Liver (tissue), 9 donors: ENCODE results near the gene PIGQ. TPM values are rescaled to one million over a fixed set of nuclear protein-coding genes. Genes with fewer than 3 reads are reported as not detected.

Experiments
- DNase-seq: peaks from one replicate; pipeline ENCODE4 v3.0.0-alpha.2; 2017; ENCODE audit warnings: low spot score
- H3K27ac ChIP-seq, 2 donors: one replicate each; pipeline ENCODE4 v1.7.0; 2013; ENCODE audit warnings: inconsistent platforms in 2 of 2, low read length in 2 of 2, control low read depth in 1 of 2, low read depth in 1 of 2, mild to moderate bottlenecking in 1 of 2
- H3K27me3 ChIP-seq, 4 donors: one replicate each; pipeline versions ENCODE4 v1.6.1 to v1.7.0; 2013; ENCODE audit warnings: low read length in 3 of 4, inconsistent platforms in 1 of 4, mild to moderate bottlenecking in 1 of 4, moderate library complexity in 1 of 4; ENCODE audit not compliant: control insufficient read depth in 4 of 4, insufficient read depth in 4 of 4
- H3K36me3 ChIP-seq, 4 donors: one replicate each; pipeline versions ENCODE4 v1.6.1 to v1.7.0; 2013; ENCODE audit warnings: low read length in 3 of 4, mild to moderate bottlenecking in 3 of 4, low read depth in 1 of 4, moderate library complexity in 1 of 4; ENCODE audit not compliant: control insufficient read depth in 4 of 4, insufficient read depth in 3 of 4
- H3K4me1 ChIP-seq, 4 donors: one replicate each; pipeline versions ENCODE4 v1.6.1 to v1.7.0; 2013; ENCODE audit warnings: low read length in 3 of 4, mild to moderate bottlenecking in 3 of 4, moderate library complexity in 1 of 4; ENCODE audit not compliant: control insufficient read depth in 4 of 4, insufficient read depth in 4 of 4
- H3K4me3 ChIP-seq, 3 donors: one replicate each; pipeline versions ENCODE4 v1.6.1 to v1.7.0; 2013; ENCODE audit warnings: low read length in 3 of 3, control low read depth in 1 of 3, low read depth in 1 of 3, mild to moderate bottlenecking in 1 of 3
- H3K9ac ChIP-seq, 2 donors: one replicate each; pipeline ENCODE4 v1.7.0; 2013; ENCODE audit warnings: low read length in 2 of 2, mild to moderate bottlenecking in 2 of 2, moderate library complexity in 2 of 2, control low read depth in 1 of 2, low read depth in 1 of 2
- H3K9me3 ChIP-seq, 4 donors: one replicate each; pipeline versions ENCODE4 v1.6.1 to v1.7.0; 2013; ENCODE audit warnings: low read length in 3 of 4; ENCODE audit not compliant: control insufficient read depth in 4 of 4
- EGR1 ChIP-seq, 2 donors: IDR thresholded peaks; 2 replicates each; pipeline ENCODE4 v1.6.1; 2016 to 2018; ENCODE audit warnings: antibody characterized with exemption in 2 of 2, low read depth in 2 of 2
- FOXA1 ChIP-seq: IDR thresholded peaks from 2 replicates; pipeline ENCODE4 v1.6.1; 2016; ENCODE audit warnings: antibody characterized with exemption
- FOXA2 ChIP-seq: IDR thresholded peaks from 2 replicates; pipeline ENCODE4 v1.6.1; 2016; ENCODE audit warnings: antibody characterized with exemption
- HNF4A ChIP-seq, 2 donors: conservative IDR thresholded peaks; 2 replicates each; pipeline ENCODE4 v1.6.1; 2016; ENCODE audit warnings: antibody characterized with exemption in 2 of 2, mild to moderate bottlenecking in 2 of 2
- HNF4G ChIP-seq: IDR thresholded peaks from 2 replicates; pipeline ENCODE4 v1.6.1; 2016; ENCODE audit warnings: antibody characterized with exemption
- JUND ChIP-seq, 2 donors: IDR thresholded peaks; 2 replicates each; pipeline ENCODE4 v1.6.1; 2016; ENCODE audit warnings: antibody characterized with exemption in 2 of 2
- NR2F2 ChIP-seq: IDR thresholded peaks from 2 replicates; pipeline ENCODE4 v1.6.1; 2016; ENCODE audit warnings: antibody characterized with exemption
- RAD21 ChIP-seq, 2 donors: IDR thresholded peaks; 2 replicates each; pipeline ENCODE4 v1.6.1; 2016; ENCODE audit warnings: antibody characterized with exemption in 2 of 2, mild to moderate bottlenecking in 2 of 2
- RXRA ChIP-seq, 2 donors: IDR thresholded peaks; 2 replicates each; pipeline ENCODE4 v1.6.1; 2017 to 2018; ENCODE audit warnings: antibody characterized with exemption in 2 of 2, mild to moderate bottlenecking in 1 of 2
- SP1 ChIP-seq: IDR thresholded peaks from 2 replicates; pipeline ENCODE4 v1.6.1; 2018; ENCODE audit warnings: antibody characterized with exemption, mild to moderate bottlenecking
- TAF1 ChIP-seq: conservative IDR thresholded peaks from 2 replicates; pipeline ENCODE4 v1.6.1; 2016; ENCODE audit warnings: antibody characterized with exemption, mild to moderate bottlenecking
- YY1 ChIP-seq: IDR thresholded peaks from 2 replicates; pipeline ENCODE4 v1.6.1; 2016; ENCODE audit warnings: antibody characterized with exemption, mild to moderate bottlenecking
- WGBS: extraction: QIAGEN DNeasy Blood & Tissue Kit; methylation state at CpG from one replicate; pipeline ENCODE4 v1.1.7; 2013; 5-methylcytosine and 5-hydroxymethylcytosine counted together
- polyA plus RNA-seq, 2 donors: library from polyadenylated mRNA; stranded (reverse) in 1 of 2; unstranded in 1 of 2; fragments of 200-250 nt in 1 of 2; fragments of >200 nt in 1 of 2; fragmentation: Nextera tagmentation in 1 of 2; extraction: Ambion mirVana in 1 of 2; gene quantifications; one replicate each; pipeline versions ENCODE4 v1.2.1 to v1.2.3, GENCODE V29; 2013 to 2015
- total RNA-seq, 2 donors: library from RNA; depleted of rRNA; stranded (reverse); fragments of >200 nt; gene quantifications; one replicate each; pipeline ENCODE4 v1.2.3, GENCODE V29; 2014
- TF ChIP-seq, protein P1 (sequence below): IDR thresholded peaks from 2 replicates; pipeline ENCODE4 v1.6.1; 2016; ENCODE audit warnings: antibody characterized with exemption, mild to moderate bottlenecking
- TF ChIP-seq, protein P2 (sequence below): IDR thresholded peaks from 2 replicates; pipeline ENCODE4 v1.6.1; 2016; ENCODE audit warnings: antibody characterized with exemption
- TF ChIP-seq, protein P3 (sequence below): fragments of 150-350 bp; IDR thresholded peaks from 2 replicates; pipeline ENCODE4 v1.5.1; 2017; ENCODE audit warnings: improper control_type of control experiment, low read depth, low read length; ENCODE audit not compliant: missing input control
- TF ChIP-seq, protein P4 (sequence below): IDR thresholded peaks from 2 replicates; pipeline ENCODE4 v1.6.1; 2016; ENCODE audit warnings: antibody characterized with exemption
- TF ChIP-seq, protein P5 (sequence below): IDR thresholded peaks from 2 replicates; pipeline ENCODE4 v1.6.1; 2016; ENCODE audit warnings: antibody characterized with exemption
- donor health status: healthy.
- donor health status: healthy.
- donor health status: healthy.
- donor health status: healthy.
- donor health status: healthy.

The PIGQ gene
- total and polyA plus RNA-seq, 4 donors, result 16.8 to 144 (median 20.6) TPM

GRCh38 chr16:622920-623280 is 53.1 kb downstream of the PIGQ start:
- Histone ChIP-seq H3K27ac (no peak overlapping the region), H3K4me3 (no peak overlapping the region), H3K27me3 (no peaks in the 10 kb centered on the region), H3K36me3 (peaks cover 0 to 12% (median 5%) of the 10 kb centered on the region in 4 donors), H3K9me3 (no peaks in the 10 kb centered on the region), H3K4me1 (peaks cover 0 to 16% (median 9%) of the 10 kb centered on the region in 4 donors), H3K9ac (no peak overlapping the region)
- TF ChIP-seq EGR1 (IDR thresholded peaks at IDR 0.05; ENCODE audit: low read depth in 2 of 2) (no peak), YY1 (no peak), FOXA2 (no peak), RAD21 (IDR thresholded peaks at IDR 0.05) (no peak), NR2F2 (no peak), SP1 (no peak), TAF1 (no peak), JUND (IDR thresholded peaks at IDR 0.05) (no peak), FOXA1 (no peak)
- TF ChIP-seq, protein P1, sequence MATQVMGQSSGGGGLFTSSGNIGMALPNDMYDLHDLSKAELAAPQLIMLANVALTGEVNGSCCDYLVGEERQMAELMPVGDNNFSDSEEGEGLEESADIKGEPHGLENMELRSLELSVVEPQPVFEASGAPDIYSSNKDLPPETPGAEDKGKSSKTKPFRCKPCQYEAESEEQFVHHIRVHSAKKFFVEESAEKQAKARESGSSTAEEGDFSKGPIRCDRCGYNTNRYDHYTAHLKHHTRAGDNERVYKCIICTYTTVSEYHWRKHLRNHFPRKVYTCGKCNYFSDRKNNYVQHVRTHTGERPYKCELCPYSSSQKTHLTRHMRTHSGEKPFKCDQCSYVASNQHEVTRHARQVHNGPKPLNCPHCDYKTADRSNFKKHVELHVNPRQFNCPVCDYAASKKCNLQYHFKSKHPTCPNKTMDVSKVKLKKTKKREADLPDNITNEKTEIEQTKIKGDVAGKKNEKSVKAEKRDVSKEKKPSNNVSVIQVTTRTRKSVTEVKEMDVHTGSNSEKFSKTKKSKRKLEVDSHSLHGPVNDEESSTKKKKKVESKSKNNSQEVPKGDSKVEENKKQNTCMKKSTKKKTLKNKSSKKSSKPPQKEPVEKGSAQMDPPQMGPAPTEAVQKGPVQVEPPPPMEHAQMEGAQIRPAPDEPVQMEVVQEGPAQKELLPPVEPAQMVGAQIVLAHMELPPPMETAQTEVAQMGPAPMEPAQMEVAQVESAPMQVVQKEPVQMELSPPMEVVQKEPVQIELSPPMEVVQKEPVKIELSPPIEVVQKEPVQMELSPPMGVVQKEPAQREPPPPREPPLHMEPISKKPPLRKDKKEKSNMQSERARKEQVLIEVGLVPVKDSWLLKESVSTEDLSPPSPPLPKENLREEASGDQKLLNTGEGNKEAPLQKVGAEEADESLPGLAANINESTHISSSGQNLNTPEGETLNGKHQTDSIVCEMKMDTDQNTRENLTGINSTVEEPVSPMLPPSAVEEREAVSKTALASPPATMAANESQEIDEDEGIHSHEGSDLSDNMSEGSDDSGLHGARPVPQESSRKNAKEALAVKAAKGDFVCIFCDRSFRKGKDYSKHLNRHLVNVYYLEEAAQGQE, result no peak
- TF ChIP-seq, protein P2, sequence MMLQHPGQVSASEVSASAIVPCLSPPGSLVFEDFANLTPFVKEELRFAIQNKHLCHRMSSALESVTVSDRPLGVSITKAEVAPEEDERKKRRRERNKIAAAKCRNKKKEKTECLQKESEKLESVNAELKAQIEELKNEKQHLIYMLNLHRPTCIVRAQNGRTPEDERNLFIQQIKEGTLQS, result no peak
- TF ChIP-seq, protein P3, sequence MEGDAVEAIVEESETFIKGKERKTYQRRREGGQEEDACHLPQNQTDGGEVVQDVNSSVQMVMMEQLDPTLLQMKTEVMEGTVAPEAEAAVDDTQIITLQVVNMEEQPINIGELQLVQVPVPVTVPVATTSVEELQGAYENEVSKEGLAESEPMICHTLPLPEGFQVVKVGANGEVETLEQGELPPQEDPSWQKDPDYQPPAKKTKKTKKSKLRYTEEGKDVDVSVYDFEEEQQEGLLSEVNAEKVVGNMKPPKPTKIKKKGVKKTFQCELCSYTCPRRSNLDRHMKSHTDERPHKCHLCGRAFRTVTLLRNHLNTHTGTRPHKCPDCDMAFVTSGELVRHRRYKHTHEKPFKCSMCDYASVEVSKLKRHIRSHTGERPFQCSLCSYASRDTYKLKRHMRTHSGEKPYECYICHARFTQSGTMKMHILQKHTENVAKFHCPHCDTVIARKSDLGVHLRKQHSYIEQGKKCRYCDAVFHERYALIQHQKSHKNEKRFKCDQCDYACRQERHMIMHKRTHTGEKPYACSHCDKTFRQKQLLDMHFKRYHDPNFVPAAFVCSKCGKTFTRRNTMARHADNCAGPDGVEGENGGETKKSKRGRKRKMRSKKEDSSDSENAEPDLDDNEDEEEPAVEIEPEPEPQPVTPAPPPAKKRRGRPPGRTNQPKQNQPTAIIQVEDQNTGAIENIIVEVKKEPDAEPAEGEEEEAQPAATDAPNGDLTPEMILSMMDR, result no peak
- TF ChIP-seq, protein P4, sequence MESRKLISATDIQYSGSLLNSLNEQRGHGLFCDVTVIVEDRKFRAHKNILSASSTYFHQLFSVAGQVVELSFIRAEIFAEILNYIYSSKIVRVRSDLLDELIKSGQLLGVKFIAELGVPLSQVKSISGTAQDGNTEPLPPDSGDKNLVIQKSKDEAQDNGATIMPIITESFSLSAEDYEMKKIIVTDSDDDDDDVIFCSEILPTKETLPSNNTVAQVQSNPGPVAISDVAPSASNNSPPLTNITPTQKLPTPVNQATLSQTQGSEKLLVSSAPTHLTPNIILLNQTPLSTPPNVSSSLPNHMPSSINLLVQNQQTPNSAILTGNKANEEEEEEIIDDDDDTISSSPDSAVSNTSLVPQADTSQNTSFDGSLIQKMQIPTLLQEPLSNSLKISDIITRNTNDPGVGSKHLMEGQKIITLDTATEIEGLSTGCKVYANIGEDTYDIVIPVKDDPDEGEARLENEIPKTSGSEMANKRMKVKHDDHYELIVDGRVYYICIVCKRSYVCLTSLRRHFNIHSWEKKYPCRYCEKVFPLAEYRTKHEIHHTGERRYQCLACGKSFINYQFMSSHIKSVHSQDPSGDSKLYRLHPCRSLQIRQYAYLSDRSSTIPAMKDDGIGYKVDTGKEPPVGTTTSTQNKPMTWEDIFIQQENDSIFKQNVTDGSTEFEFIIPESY, result no peak
- no peak for DNase-seq
- WGBS, result 91% methylated on average over 17 of the region's 17 CpGs

- H3K36me3 ChIP-seq, result peaks cover 0 to 12% (median 5%) of the 10 kb centered on the region in 4 donors
- H3K9me3 ChIP-seq, result no peaks in the 10 kb centered on the region
- 90% methylated on average over 10 of the region's 10 CpGs for WGBS
- no peak for DNase-seq
- no peaks in the 10 kb centered on the region for H3K27me3 ChIP-seq
- H3K9ac ChIP-seq, result no peak overlapping the region
- H3K4me1 ChIP-seq, result peaks cover 11 to 31% (median 26%) of the 10 kb centered on the region in 4 donors
- no peak overlapping the region for H3K27ac ChIP-seq
- no peak overlapping the region for H3K4me3 ChIP-seq
- TF ChIP-seq, protein P5, sequence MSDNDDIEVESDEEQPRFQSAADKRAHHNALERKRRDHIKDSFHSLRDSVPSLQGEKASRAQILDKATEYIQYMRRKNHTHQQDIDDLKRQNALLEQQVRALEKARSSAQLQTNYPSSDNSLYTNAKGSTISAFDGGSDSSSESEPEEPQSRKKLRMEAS, result no peak
- TF ChIP-seq, protein P1, result no peak
- TF ChIP-seq RXRA (IDR thresholded peaks at IDR 0.05) (no peak), SP1 (no peak), FOXA2 (no peak), NR2F2 (no peak), RAD21 (IDR thresholded peaks at IDR 0.05) (no peak), TAF1 (no peak), EGR1 (IDR thresholded peaks at IDR 0.05; ENCODE audit: low read depth in 2 of 2) (no peak), HNF4A (conservative IDR thresholded peaks at IDR 0.05) (no peak), YY1 (no peak), JUND (IDR thresholded peaks at IDR 0.05) (no peak), HNF4G (no peak)
- TF ChIP-seq, protein P3, result no peak
- TF ChIP-seq, protein P2, result no peak
Observed at GRCh38 chr16:624526-625070, 54.8 kb downstream of the PIGQ start.
